HepG2 (cell line): ENCODE data around the gene TMEM256. TPM values are rescaled to one million over a fixed set of nuclear protein-coding genes. Genes with fewer than 3 reads are reported as not detected.

Source experiments
- ATAC-seq: fragments of 200-7000 bp; cut with Tn5 transposase; 3 replicates; pipeline ENCODE4 v1.9.1; 2020; ENCODE audit warnings: mild to moderate bottlenecking, moderate library complexity
- BruUV-seq: library from RNA; stranded (reverse); fragments of 400-500 nt; replicated peaks from 2 replicates; lab custom pipeline; 2021; lab: Mats Ljungman, UMichigan
- CTCF ChIA-PET: fragments of 300-600 bp; formaldehyde crosslinking; extraction: SDS; loops from one replicate; lab custom pipeline; 2021; ENCODE audit warnings: low total read pairs, inconsistent platforms, low intra/inter-chr PET ratio; lab: Yijun Ruan, JAX
- POLR2A ChIA-PET: fragments of 350-600 bp; sonication (Branson Sonifier 250); formaldehyde crosslinking; loops from one replicate; lab custom pipeline; 2020; ENCODE audit warnings: antibody characterized with exemption, inconsistent platforms; lab: Yijun Ruan, JAX
- DNase-seq: peaks from one replicate; pipeline ENCODE4 v3.0.0-alpha.2; 2015; ENCODE audit warnings: low spot score
- FAIRE-seq: peaks from 3 replicates; lab custom pipeline; 2011; peaks lifted over from hg19 to GRCh38; lab: Jason Lieb, UNC
- H2AFZ ChIP-seq: one replicate; pipeline ENCODE4 v1.6.1; 2011; ENCODE audit warnings: low read length, inconsistent platforms
- H3K27ac ChIP-seq: fragments of 300-600 bp; 3 replicates; pipeline ENCODE4 v1.8.0; 2011; ENCODE audit warnings: mixed run types, mild to moderate bottlenecking, mixed read lengths, low read length, inconsistent platforms; ENCODE audit not compliant: insufficient read depth; ENCODE audit errors: extremely low read length
- H3K27me3 ChIP-seq, 2 experiments: fragments of 200-600 bp in 1 of 2; 2 replicates in 1 of 2; 3 replicates in 1 of 2; pipeline versions ENCODE4 v1.6.0 to v1.8.0; 2011; ENCODE audit warnings: low read length in 2 of 2, mild to moderate bottlenecking in 2 of 2, moderate library complexity in 2 of 2, inconsistent platforms in 1 of 2; ENCODE audit not compliant: insufficient read depth in 2 of 2, control insufficient read depth in 1 of 2
- H3K36me3 ChIP-seq, 2 experiments: fragments of 200-600 bp in 1 of 2; replicated peaks in 1 of 2; 2 replicates in 1 of 2; 3 replicates in 1 of 2; pipeline versions ENCODE4 v1.5.1 to v1.8.0; 2011; ENCODE audit warnings: low read length in 2 of 2, inconsistent platforms in 1 of 2; ENCODE audit not compliant: insufficient read depth in 2 of 2, control insufficient read depth in 1 of 2
- H3K4me1 ChIP-seq: 2 replicates; pipeline ENCODE4 v1.5.1; 2012; ENCODE audit warnings: low read length, inconsistent platforms; ENCODE audit not compliant: insufficient read depth
- H3K4me2 ChIP-seq: 2 replicates; pipeline ENCODE4 v1.6.0; 2011; ENCODE audit warnings: low read depth, low read length, inconsistent platforms
- H3K4me3 ChIP-seq, 3 experiments: fragments of 200-600 bp in 1 of 3; sonication (generic), shearing (Covaris generic) in 1 of 3; replicated peaks in 1 of 3; 2 replicates each; pipeline ENCODE4 v1.5.1; 2011 to 2016; ENCODE audit warnings: low read length in 3 of 3, inconsistent platforms in 2 of 3, low read depth in 2 of 3, mild to moderate bottlenecking in 2 of 3, control low read depth in 1 of 3, mixed read lengths in 1 of 3; ENCODE audit not compliant: insufficient read depth in 1 of 3
- H3K79me2 ChIP-seq: one replicate; pipeline ENCODE4 v1.6.1; 2011; ENCODE audit warnings: low read length, inconsistent platforms; ENCODE audit not compliant: insufficient read depth
- H3K9ac ChIP-seq: 2 replicates; pipeline ENCODE4 v1.6.0; 2011; ENCODE audit warnings: mild to moderate bottlenecking, low read depth, low read length, inconsistent platforms; ENCODE audit not compliant: insufficient read depth
- H3K9me3 ChIP-seq: 2 replicates; pipeline ENCODE4 v1.5.1; 2012; ENCODE audit warnings: mild to moderate bottlenecking, low read length
- H4K20me1 ChIP-seq: 2 replicates; pipeline ENCODE4 v1.6.0; 2011; ENCODE audit warnings: inconsistent platforms, mild to moderate bottlenecking, low read length, moderate library complexity; ENCODE audit not compliant: insufficient read depth
- EED ChIP-seq: sonication (generic); formaldehyde crosslinking; IDR thresholded peaks from 2 replicates; pipeline ENCODE4 v1.5.0; 2020; ENCODE audit warnings: mild to moderate bottlenecking, missing genetic modification reagents
- FOSL2 ChIP-seq: sonication (generic); formaldehyde crosslinking; IDR thresholded peaks from 2 replicates; pipeline ENCODE4 v1.4.0; 2020; ENCODE audit warnings: missing genetic modification reagents
- FOXA3 ChIP-seq: IDR thresholded peaks from 2 replicates; pipeline ENCODE4 v1.6.1; 2016; ENCODE audit warnings: missing genetic modification reagents, missing compliant biosample characterization
- IRF2 ChIP-seq: IDR thresholded peaks from 2 replicates; pipeline ENCODE4 v1.6.1; 2018; ENCODE audit warnings: missing genetic modification reagents, missing compliant biosample characterization
- MTF2 ChIP-seq: sonication (generic); formaldehyde crosslinking; IDR thresholded peaks from 2 replicates; pipeline ENCODE4 v1.5.0; 2020; ENCODE audit warnings: missing genetic modification reagents, borderline replicate concordance
- PHF8 ChIP-seq: sonication (generic); formaldehyde crosslinking; IDR thresholded peaks from 2 replicates; pipeline ENCODE4 v1.5.0; 2020; ENCODE audit warnings: missing genetic modification reagents
- SIN3B ChIP-seq: fragments of 150-350 bp; IDR thresholded peaks from 2 replicates; pipeline ENCODE4 v1.6.1; 2014; ENCODE audit warnings: low read length
- TCF7 ChIP-seq: sonication (generic); IDR thresholded peaks from 2 replicates; pipeline ENCODE4 v1.6.1; 2016; ENCODE audit warnings: antibody characterized with exemption, low read depth
- ZBTB7A ChIP-seq: sonication (generic); formaldehyde crosslinking; IDR thresholded peaks from 2 replicates; pipeline ENCODE4 v1.8.0; 2022; ENCODE audit warnings: mild to moderate bottlenecking, missing genetic modification reagents
- ZNF501 ChIP-seq: sonication (generic); formaldehyde crosslinking; IDR thresholded peaks from 2 replicates; pipeline ENCODE4 v1.5.1; 2020; ENCODE audit warnings: mild to moderate bottlenecking, moderate library complexity, missing genetic modification reagents
- ZNF614 ChIP-seq: IDR thresholded peaks from 2 replicates; pipeline ENCODE4 v1.6.1; 2018; ENCODE audit warnings: missing biosample characterization, missing genetic modification reagents, inconsistent platforms, borderline replicate concordance
- WGBS: methylation state at CpG from one replicate; pipeline ENCODE4 v1.1.6; 2017; ENCODE audit warnings: low lambda C conversion rate; 5-methylcytosine and 5-hydroxymethylcytosine counted together
- in situ Hi-C: cut with HindIII; loops from 2 replicates; pipeline ENCODE4 v1.10.0; 2017; ENCODE audit warnings: low pct_unique_long_range_greater_than_20kb; ENCODE audit not compliant: extremely low pct_ligation_motif_present
- intact Hi-C: fragments of 100-400 bp; cut with micrococcal nuclease; formaldehyde crosslinking; loops from one replicate; pipeline ENCODE4 v1.10.0; 2022; ENCODE audit not compliant: unreplicated experiment
- polyA plus RNA-seq, 8 experiments: library from polyadenylated mRNA; depleted of rRNA in 3 of 8; stranded (reverse) in 7 of 8; unstranded in 1 of 8; fragments of >200 nt; fragmentation: Illumina TruSeq in 4 of 8; extraction: Trizol in 4 of 8; gene quantifications; 2 replicates each; pipeline versions ENCODE4 v1.2.1 to v1.2.3, GENCODE V29; 2011 to 2016; ENCODE audit warnings: low read depth in 4 of 8, missing spikeins in 1 of 8, mixed read lengths in 1 of 8; ENCODE audit not compliant: insufficient read depth in 1 of 8
- total RNA-seq, 5 experiments: library from RNA; depleted of rRNA; stranded (reverse); fragments of >200 nt; fragmentation: Illumina TruSeq; extraction: Trizol; gene quantifications; 2 replicates each; pipeline ENCODE4 v1.2.3, GENCODE V29; 2016; ENCODE audit warnings: low read depth in 1 of 5
- TF ChIP-seq, protein P1 (sequence below): sonication (generic); formaldehyde crosslinking; IDR thresholded peaks from 2 replicates; pipeline ENCODE4 v1.5.1; 2020; ENCODE audit warnings: missing genetic modification reagents, mild to moderate bottlenecking, borderline replicate concordance

Gene TMEM256
- total and polyA plus RNA-seq, 2 of the 13 experiments (the other 11 are each of a cell fraction or from before 2014, with no cell fraction given): 231 to 252 TPM

DNA sequence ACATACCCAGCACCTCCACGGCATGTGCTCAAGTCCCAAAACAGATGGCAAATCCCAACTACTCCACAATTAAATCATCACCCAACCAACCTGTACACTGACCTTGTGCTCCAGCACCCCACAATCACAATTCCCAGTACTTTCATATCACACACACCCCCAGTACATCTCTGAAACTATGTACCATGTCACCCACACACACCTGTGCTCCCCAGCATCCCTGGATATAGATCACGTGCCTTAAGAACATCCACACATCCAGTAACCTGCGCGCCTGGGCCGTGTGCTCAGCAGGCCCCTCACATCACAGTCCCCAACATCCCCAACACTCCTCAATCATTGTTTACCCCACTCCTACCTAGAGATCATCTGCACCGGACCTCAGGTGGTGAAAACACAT is 5.8 kb upstream of the TMEM256 start:
- in situ Hi-C loops: no loop called here
- ChIA-PET CTCF (no interaction called here), POLR2A (no interaction called here)
- 85% methylated on average over 6 of the region's 6 CpGs for WGBS
- Histone ChIP-seq H3K27me3 (no peaks in the 10 kb centered on the region), H3K9ac (no peak overlapping the region), H3K79me2 (no peaks in the 10 kb centered on the region), H3K36me3 (0 out of 5 replicates have a peak, but pooled peaks cover 0 to 2% of the 10 kb centered on the region in 2 experiments), H3K4me2 (no peak overlapping the region), H2AFZ (no peak overlapping the region), H3K4me1 (peaks cover 10% of the 10 kb centered on the region), H3K27ac (no peak overlapping the region), H4K20me1 (no peaks in the 10 kb centered on the region), H3K4me3 (no peak overlapping the region), H3K9me3 (no peaks in the 10 kb centered on the region)
- ATAC-seq: no peak
- BruUV-seq: no TSS peak
- no peak for FAIRE-seq
- TF ChIP-seq FOXA3 (no peak), PHF8 (no peak)
- TF ChIP-seq, protein P1, sequence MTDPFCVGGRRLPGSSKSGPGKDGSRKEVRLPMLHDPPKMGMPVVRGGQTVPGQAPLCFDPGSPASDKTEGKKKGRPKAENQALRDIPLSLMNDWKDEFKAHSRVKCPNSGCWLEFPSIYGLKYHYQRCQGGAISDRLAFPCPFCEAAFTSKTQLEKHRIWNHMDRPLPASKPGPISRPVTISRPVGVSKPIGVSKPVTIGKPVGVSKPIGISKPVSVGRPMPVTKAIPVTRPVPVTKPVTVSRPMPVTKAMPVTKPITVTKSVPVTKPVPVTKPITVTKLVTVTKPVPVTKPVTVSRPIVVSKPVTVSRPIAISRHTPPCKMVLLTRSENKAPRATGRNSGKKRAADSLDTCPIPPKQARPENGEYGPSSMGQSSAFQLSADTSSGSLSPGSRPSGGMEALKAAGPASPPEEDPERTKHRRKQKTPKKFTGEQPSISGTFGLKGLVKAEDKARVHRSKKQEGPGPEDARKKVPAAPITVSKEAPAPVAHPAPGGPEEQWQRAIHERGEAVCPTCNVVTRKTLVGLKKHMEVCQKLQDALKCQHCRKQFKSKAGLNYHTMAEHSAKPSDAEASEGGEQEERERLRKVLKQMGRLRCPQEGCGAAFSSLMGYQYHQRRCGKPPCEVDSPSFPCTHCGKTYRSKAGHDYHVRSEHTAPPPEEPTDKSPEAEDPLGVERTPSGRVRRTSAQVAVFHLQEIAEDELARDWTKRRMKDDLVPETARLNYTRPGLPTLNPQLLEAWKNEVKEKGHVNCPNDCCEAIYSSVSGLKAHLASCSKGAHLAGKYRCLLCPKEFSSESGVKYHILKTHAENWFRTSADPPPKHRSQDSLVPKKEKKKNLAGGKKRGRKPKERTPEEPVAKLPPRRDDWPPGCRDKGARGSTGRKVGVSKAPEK (CRISPR knock-in tag): no peak
- no peak for DNase-seq
- intact Hi-C loops: no loop called here

DNA sequence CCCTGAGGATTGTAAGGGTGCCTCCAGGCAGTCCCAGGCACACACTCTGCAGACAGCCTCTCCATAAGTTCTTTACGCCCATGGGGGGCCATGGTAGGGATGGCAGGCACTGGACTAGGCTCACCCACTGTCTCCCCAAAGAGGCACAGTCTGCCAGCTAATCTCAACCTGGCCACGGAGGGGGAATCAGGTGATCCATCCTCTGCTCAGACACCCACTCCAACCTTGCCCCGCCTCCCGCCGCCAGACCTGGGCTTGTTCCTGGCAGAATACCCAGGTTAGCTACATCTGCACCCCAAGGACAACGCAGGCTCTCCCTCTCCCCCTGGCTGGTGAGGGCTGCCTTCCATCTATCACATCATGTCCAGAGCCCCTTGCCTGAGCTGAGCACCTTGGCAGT is 5.0 kb upstream of the TMEM256 start:
- no TSS peak for BruUV-seq
- Histone ChIP-seq H3K4me1 (peaks cover 10% of the 10 kb centered on the region), H3K79me2 (no peaks in the 10 kb centered on the region), H3K9me3 (no peaks in the 10 kb centered on the region), H3K4me3 (no peak overlapping the region), H3K27me3 (no peaks in the 10 kb centered on the region), H3K4me2 (no peak overlapping the region)
- POLR2A ChIA-PET: no interaction called here
- in situ Hi-C loops (no loop called here), intact Hi-C loops (no loop called here)
- no peak for DNase-seq
- CTCF ChIA-PET: no interaction called here
- 89% methylated on average over 5 of the region's 6 CpGs for WGBS
- no peak for TF ChIP-seq ZNF614 (CRISPR knock-in tag)
- TF ChIP-seq MTF2 (CRISPR knock-in tag): no peak
- no peak for TF ChIP-seq FOSL2
- no peak for TF ChIP-seq SIN3B
- TF ChIP-seq IRF2 (CRISPR knock-in tag): no peak
- no peak for TF ChIP-seq ZNF501 (CRISPR knock-in tag)
- TF ChIP-seq TCF7: no peak
- TF ChIP-seq ZBTB7A (CRISPR knock-in tag): no peak
- no peak for TF ChIP-seq EED
- TF ChIP-seq, all 625 proteins: peak for 0
- H3K27ac ChIP-seq: no peak overlapping the region
- no peak overlapping the region for H3K9ac ChIP-seq
- H2AFZ ChIP-seq: no peak overlapping the region
- ATAC-seq (no peak), FAIRE-seq (no peak)
- H3K36me3 ChIP-seq: 0 out of 5 replicates have a peak, but pooled peaks cover 0 to 2% of the 10 kb centered on the region in 2 experiments
- no peaks in the 10 kb centered on the region for H4K20me1 ChIP-seq
